ENCODE data around the gene DGKG.

The DGKG gene

GRCh38 chr3:186314896-186315295 lies 47.1 kb downstream of the DGKG start:
- TF ChIP-seq CTCF (IDR thresholded peaks at IDR 0.05; ENCODE audit: borderline replicate concordance, insufficient read depth, low read depth, low read length), result no peak
- no peak overlapping the region for H3K4me3 ChIP-seq (ENCODE audit: low read depth, low read length)

- no peak overlapping the region for H3K4me3 ChIP-seq (ENCODE audit: low read depth, low read length)
- TF ChIP-seq CTCF (IDR thresholded peaks at IDR 0.05; ENCODE audit: borderline replicate concordance, insufficient read depth, low read depth, low read length), result no peak
These were observed 50.6 kb downstream of the DGKG start for GRCh38 chr3:186311441-186311840.

GRCh38 chr3:186308549-186308948 lies 53.5 kb downstream of the DGKG start:
- H3K4me3 ChIP-seq (ENCODE audit: low read depth, low read length), result no peak overlapping the region
- no peak for TF ChIP-seq CTCF (IDR thresholded peaks at IDR 0.05; ENCODE audit: borderline replicate concordance, insufficient read depth, low read depth, low read length)

GRCh38 chr3:186307594-186308221 lies 54.3 kb downstream of the DGKG start:
- H3K4me3 ChIP-seq (ENCODE audit: low read depth, low read length), result no peak overlapping the region
- TF ChIP-seq CTCF (IDR thresholded peaks at IDR 0.05; ENCODE audit: borderline replicate concordance, insufficient read depth, low read depth, low read length), result no peak

GRCh38 chr3:186305286-186305685 lies 56.7 kb downstream of the DGKG start:
- no peak overlapping the region for H3K4me3 ChIP-seq (ENCODE audit: low read depth, low read length)
- TF ChIP-seq CTCF (IDR thresholded peaks at IDR 0.05; ENCODE audit: borderline replicate concordance, insufficient read depth, low read depth, low read length), result no peak

GRCh38 chr3:186303965-186304364 lies 58.1 kb downstream of the DGKG start:
- H3K4me3 ChIP-seq (ENCODE audit: low read depth, low read length), result no peak overlapping the region
- no peak for TF ChIP-seq CTCF (IDR thresholded peaks at IDR 0.05; ENCODE audit: borderline replicate concordance, insufficient read depth, low read depth, low read length)

- no peak overlapping the region for H3K4me3 ChIP-seq (ENCODE audit: low read depth, low read length)
- TF ChIP-seq CTCF (IDR thresholded peaks at IDR 0.05; ENCODE audit: borderline replicate concordance, insufficient read depth, low read depth, low read length), result no peak
These were observed 62.7 kb downstream of the DGKG start for GRCh38 chr3:186299327-186299726.
